Placental epithelial cell (primary cell): ENCODE results near the gene KIAA1671. TPM values are rescaled to one million over a fixed set of nuclear protein-coding genes. Genes with fewer than 3 reads are reported as not detected.

Experiments used
- small RNA-seq: library from RNA; depleted of rRNA; stranded (forward); fragments of <200 nt; gene quantifications from one replicate; pipeline ENCODE3, GENCODE V24; 2012
- total RNA-seq: library from RNA; depleted of rRNA; stranded (reverse); fragments of >200 nt; gene quantifications from 2 replicates; pipeline ENCODE4 v1.2.3, GENCODE V29; 2012

The KIAA1671 gene
- total RNA-seq, result 6.7 and 8.5 TPM in 2 replicates

GRCh38 chr22:24951942-24952836 is at the start of gene KIAA1671:
Gene KIAA1671, plus strand, starts transcription at chr22:24952716. Its CDS starts 75,284 bp downstream, at chr22:25028000.

GRCh38 chr22:25199731-25200520 is 247.4 kb downstream of the KIAA1671 start, which contains the start of gene CRYBB3:
Gene CRYBB3, plus strand, starts transcription at chr22:25199858. Its CDS starts 1,539 bp downstream, at chr22:25201397.

GRCh38 chr22:25219211-25219689 is 266.7 kb downstream of the KIAA1671 start, which contains the start of gene CRYBB2:
Gene CRYBB2, plus strand, starts transcription at chr22:25219639. Its CDS starts 1,791 bp downstream, at chr22:25221430.

Small RNAs within 50 kb of the gene (small RNA-seq; reads per million reads assigned to genes)
- gene Z99916.2, result not detected

Other genes starting within 250 kb of the KIAA1671 start
- under 0.01 TPM in 1 of 2 replicates, not detected in the other for gene PIWIL3, start 178.0 kb upstream of the KIAA1671 start, total RNA-seq
- gene SGSM1, start 146.5 kb upstream of the KIAA1671 start, total RNA-seq, result 0.65 and 1.2 TPM in 2 replicates
- not detected in 2 replicates for gene LHFPL7, start 6.0 kb upstream of the KIAA1671 start, total RNA-seq
- gene CRYBB3, start 247.1 kb downstream of the KIAA1671 start, total RNA-seq, result not detected in 2 replicates